Liver (tissue), 3 donors: Measurements from ENCODE around the gene DNAH2.

Experiments used
- ATF3 ChIP-seq: IDR thresholded peaks from 2 replicates; pipeline ENCODE4 v1.6.1; 2016; ENCODE audit warnings: antibody characterized with exemption
- CTCF ChIP-seq: fragments of 150-350 bp; IDR thresholded peaks from 2 replicates; pipeline ENCODE4 v1.5.1; 2017; ENCODE audit warnings: improper control_type of control experiment, low read depth, low read length; ENCODE audit not compliant: missing input control
- GABPA ChIP-seq, 2 donors: IDR thresholded peaks in 1 of 2; conservative IDR thresholded peaks in 1 of 2; 2 replicates each; pipeline ENCODE4 v1.6.1; 2016; ENCODE audit warnings: antibody characterized with exemption in 2 of 2, mild to moderate bottlenecking in 1 of 2, moderate library complexity in 1 of 2
- HNF4G ChIP-seq: IDR thresholded peaks from 2 replicates; pipeline ENCODE4 v1.6.1; 2016; ENCODE audit warnings: antibody characterized with exemption
- TAF1 ChIP-seq: conservative IDR thresholded peaks from 2 replicates; pipeline ENCODE4 v1.6.1; 2016; ENCODE audit warnings: antibody characterized with exemption, mild to moderate bottlenecking
- YY1 ChIP-seq: IDR thresholded peaks from 2 replicates; pipeline ENCODE4 v1.6.1; 2016; ENCODE audit warnings: antibody characterized with exemption, mild to moderate bottlenecking
- donor health status: healthy.
- donor health status: healthy.

GRCh38 chr17:7677388-7678067 is 40.0 kb upstream of the DNAH2 start:
- TF ChIP-seq CTCF = no peak
- no peak for TF ChIP-seq YY1
- TF ChIP-seq TAF1 = no peak
- TF ChIP-seq ATF3 = no peak
- TF ChIP-seq HNF4G = no peak
- TF ChIP-seq GABPA (IDR thresholded peaks at IDR 0.05 in 1 of 2, conservative IDR thresholded peaks at IDR 0.05 in 1 of 2) = no peak
